Right lobe of liver (tissue), 4 donors: ENCODE results near the gene CCDC88C.

Source experiments
- CTCF ChIP-seq, 4 donors: fragments of 200-600 bp in 3 of 4; fragments of 450-650 bp in 1 of 4; IDR thresholded peaks; one replicate each; pipeline versions ENCODE4 v1.5.1 to v1.8.0; 2016 to 2022; ENCODE audit warnings: antibody characterized with exemption in 4 of 4, mild to moderate bottlenecking in 2 of 4
- POLR2A ChIP-seq: fragments of 450-650 bp; IDR thresholded peaks from one replicate; pipeline ENCODE4 v1.6.1; 2017; ENCODE audit warnings: antibody characterized with exemption, mild to moderate bottlenecking
- donor health status: DM: no; HTN: no; CAD: no.
- donor health status: DM: no; HTN: no; CAD: no.
- donor health status: DM: no; HTN: yes; CAD: no.

GRCh38 chr14:91348845-91349465 lies 68.7 kb downstream of the CCDC88C start:
- TF ChIP-seq CTCF (IDR thresholded peaks at IDR 0.05) = no peak
- TF ChIP-seq POLR2A = no peak
